CD4-positive, alpha-beta T cell treated with Interleukin-1 beta for 1 hour (primary cell): ENCODE data around the gene FOXL2NB.

Source experiments
- DNase-seq, 2 donors: peaks; one replicate each; pipeline ENCODE4 v3.0.0-alpha.2; 2020 to 2022

FOXL2NB gene

DNA sequence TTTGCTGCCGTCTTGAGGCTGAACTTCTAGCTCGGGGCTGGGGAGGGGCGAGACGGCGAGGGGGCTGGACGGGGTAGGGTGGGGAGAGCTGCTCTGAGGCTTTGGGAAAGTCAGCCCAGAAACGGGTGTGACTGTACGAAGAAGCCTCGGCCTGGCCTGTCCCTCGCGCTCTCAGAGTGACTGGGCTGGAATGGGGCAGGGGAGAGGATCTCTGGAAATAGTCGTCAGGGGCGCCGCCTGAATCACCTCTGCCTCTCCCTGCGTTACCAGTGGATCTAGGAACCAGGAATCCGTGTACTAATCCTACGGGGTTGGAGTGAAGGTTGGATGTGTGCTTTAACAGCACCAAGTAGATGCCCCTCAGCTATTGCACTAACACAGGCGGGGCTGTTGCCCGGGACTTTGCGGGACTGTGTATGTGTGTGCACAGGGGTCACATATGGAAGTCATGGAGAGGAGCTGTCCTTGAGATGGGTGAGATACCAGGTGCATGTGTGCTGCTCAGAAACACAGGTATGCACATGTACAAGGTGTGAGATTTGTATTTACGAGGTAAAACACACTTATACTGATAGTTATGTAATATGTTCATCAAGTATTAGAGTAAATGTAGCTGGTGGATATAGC lies 591 bp downstream of the FOXL2NB start:
- DNase-seq = no peak

DNA sequence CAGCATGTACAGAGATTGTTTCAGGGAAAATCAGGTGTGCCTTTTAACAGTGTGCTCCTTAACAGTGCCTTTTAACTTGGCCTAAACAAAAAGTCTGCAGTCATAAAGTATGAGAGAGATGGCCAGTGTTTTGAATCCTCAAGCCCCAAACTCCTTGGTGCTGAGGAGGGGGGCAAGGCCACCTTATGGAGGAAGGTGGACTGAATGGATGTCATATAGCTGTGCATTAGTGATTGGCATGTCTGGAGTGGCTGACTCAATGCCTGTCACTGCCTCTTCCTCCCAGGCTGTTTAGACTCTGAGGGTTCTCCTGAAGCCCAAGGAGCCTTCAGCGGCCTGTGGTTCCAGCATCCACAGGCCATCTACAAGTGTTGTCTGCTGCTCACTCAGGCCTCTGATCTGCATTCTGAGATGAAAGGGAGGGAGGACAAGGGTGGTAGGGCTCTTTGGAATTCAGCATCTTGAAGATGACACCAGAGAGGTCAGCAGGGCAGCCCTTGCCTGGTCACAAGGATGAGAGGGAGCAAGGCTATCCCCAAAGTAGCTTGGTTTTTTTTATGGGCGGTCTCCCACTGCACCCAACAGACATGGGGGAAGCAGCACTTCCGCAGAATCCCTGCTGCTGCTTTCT lies 1.5 kb downstream of the FOXL2NB start:
- no peak for DNase-seq

DNA sequence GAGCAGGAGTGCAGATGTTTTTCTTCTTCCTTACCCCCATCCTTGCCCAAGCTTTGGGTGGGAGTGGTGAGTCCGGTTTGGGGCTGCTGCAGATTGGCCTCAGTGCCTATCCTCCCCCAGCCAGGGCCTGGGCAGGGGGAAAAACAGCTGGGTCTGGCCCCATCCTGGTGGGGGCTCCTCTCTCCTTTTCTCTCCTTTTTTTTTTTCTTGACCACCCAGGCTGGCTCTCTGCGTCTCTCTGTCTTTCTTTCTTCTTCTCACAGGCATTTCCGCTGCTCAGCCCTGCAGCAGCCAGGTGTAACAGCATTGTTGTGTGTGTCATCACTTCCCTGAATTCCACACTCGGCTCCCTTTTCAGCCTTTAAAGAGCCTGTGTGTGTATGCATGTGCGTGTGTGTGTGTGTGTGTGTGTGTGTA lies 2.0 kb downstream of the FOXL2NB start:
- no peak for DNase-seq

DNA sequence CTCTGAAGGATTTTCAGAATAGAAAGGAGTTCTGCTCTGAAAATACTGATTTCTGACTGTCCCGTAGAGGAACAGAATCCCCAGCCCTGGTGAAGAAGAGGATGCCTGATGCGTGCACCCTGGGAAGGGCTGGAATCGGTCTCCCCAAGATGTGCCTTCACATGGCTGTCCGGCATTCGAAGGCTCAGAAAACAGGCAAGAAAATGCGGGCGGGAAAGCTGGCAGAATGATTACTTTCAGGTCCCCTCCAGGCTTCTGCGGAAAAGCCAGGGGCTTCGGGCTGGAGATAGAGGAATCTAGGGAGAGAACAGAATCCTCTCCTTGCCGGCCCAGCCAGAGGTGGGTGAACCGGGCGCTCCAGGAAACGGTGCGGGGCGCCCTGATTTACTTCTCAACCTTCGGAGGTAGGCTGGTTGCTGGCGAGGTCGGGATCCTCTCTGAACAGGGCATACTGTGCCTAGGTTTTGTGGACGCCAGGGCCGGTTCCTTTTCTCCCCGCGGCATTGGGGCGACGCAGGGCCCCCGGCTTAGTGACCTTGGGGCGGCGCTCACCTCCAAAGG lies 2.5 kb downstream of the FOXL2NB start:
- DNase-seq = no peak

DNA sequence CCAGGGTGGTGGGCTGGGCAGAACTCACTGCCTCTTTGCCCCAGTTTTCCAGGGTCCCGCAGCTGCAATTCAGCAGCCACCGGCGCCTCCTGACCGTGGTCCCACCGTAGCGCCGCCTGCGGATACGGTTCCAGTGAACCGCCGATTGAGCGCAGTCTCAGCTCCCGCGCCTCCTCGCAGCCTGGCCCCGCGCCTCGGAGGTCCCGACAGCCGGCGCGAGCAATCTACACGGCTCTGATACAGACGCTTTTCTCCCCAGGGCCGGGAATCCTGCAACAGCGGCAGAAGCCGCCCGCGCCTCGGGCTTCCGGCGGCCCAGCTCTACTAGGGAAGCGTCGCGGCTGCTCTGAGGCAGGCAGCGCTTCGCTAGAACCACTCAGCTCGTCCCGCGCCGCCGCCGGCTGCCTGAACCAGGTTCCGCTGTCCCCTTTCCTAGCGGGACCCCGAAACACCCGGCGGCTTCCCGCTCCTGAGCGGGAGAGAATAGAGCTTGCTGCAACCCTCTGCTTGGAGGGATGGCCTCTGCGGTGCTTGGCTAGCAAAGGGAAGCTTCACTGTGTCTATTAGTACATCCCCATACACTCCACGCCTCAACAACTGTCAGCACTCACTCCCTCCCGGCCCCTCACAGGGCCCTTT lies 3.1 kb downstream of the FOXL2NB start:
- DNase-seq = no peak

DNA sequence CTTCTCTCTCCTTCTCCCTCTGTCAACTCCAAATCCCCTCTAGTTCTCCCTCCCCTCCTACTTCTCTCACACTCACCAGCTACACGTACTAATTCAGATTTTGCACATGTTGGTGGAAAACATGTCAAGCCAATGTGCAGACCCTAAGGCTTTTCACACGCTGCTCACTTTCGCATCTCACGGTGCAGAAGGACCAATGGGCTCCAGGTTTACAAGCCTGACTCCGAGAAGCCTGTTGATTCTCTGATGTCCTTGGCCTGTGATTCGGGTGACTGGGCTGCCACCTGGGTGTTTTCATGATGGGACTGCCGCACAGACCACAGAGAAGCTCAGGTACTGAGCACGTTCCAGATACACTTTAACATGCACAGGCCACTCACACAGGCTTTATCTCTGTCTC lies 3.7 kb downstream of the FOXL2NB start:
- no peak for DNase-seq

DNA sequence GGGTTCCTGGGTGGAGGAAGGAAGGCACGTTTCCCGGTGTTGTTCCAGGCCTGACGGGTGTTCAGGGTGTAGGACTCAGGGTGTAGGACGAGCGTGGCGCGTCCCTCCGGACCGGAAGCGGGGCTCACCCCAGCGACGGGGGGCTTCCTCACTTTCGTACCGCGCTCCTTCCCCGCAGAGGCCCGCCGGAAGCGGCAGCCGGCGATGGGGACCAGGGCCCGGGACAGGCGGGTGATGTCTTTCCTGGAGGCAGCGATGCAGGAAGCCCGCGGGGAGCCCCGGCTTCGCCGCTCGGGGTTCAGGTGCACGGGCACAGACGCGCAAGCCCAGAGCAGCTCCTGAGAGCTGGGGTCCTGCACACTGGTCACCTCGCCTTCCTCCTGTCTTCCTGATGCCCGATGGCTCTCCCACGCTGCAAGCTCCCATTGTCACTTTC lies 13.4 kb downstream of the FOXL2NB start:
- no peak for DNase-seq

DNA sequence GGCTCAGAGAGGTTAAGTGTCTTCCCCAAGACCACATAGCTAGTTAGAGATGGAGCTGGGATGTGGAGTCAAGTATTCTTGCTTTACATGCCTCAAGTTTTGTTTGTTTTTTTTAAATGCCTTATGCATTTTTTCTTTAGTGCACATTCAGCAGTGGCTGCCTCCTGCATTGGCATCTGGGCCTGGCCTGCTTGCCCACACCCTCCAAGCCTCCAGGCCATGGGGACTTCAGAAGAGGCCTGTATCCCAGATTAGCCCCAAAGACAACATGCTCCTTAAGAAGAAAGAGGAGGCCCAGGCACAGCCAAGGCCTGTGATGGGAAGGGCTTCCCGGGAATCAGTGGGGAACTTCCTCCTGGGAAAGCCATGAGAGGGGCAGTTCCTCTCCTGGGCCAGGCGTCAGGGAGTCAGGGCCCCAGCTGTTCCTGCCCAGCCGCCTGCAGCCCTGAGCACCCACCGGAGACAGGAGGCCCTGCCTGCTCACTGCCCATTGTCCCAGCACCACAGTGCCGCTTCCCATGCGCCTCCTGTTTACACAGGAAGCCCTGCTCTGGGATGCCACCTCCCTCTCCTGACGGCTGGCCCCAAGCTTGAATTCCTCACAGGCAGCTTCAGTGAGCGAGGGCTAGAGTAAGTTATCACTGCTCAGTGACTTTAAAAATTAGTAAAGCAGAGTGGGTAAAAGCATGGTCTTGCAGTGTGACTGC lies 16.0 kb downstream of the FOXL2NB start:
- no peak for DNase-seq

DNA sequence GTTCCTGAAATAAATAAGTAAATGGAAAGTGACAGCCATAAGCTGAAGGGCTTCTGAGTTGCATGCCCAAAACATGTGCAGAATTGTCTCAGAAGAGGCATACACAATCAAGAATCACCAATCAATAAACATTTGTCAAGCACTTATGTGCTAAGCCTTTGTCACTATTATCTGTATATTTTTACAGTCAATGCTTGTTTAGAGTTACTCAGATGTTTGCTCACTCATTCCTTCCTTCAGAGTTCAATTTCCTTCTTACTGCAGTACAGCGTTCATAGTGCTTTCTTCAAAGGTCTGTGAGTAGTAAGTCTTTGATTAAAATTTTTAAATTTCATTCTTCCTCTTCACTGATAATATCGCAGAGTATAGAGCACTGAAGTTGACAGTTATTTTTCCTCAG lies 17.2 kb downstream of the FOXL2NB start:
- DNase-seq = no peak

DNA sequence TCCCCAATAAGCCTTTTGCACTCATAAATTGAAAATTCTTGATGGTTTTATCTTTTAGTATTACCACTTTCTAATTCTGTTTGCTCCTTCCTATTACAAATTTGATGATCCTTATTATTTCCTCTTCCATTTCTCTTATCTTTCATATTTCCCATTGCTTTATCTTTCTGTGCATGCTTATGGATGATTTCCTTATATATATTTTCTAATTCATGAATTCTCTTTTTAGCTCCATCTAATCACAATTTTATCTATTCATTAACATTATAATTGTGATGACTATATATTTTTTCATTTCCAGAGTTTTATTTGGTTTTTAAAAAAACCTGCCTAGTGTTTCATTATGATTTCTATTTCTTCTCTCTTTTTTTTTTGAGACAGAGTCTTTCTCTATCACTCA lies 17.9 kb downstream of the FOXL2NB start:
- no peak for DNase-seq

DNA sequence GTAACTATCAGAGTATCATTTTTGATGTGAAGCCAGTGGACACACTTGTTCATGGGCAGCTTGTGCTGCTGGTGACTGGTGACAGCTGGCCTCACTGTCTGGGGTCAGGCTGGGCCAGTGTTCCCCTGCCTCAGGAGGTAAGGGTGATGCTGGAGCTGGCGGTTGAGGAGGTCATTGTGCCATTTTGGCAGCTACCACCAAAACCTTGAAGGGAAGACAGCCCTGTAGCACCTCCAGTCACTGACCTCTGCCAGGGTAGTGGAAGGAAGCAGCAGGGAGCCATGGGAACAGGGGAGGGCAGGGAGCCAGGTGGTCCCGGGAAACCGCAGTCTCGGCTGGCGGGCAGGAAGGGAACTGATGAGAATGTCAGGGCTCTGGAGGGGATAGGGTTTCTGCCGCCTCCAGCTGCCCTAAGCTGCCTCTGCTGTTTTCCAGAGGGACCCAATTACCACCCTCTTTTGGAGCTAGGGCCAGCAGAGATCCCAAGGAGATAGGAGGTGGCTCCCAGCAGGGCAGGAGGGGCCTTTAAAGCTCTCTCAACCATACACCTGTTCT lies 24.8 kb downstream of the FOXL2NB start:
- no peak for DNase-seq

DNA sequence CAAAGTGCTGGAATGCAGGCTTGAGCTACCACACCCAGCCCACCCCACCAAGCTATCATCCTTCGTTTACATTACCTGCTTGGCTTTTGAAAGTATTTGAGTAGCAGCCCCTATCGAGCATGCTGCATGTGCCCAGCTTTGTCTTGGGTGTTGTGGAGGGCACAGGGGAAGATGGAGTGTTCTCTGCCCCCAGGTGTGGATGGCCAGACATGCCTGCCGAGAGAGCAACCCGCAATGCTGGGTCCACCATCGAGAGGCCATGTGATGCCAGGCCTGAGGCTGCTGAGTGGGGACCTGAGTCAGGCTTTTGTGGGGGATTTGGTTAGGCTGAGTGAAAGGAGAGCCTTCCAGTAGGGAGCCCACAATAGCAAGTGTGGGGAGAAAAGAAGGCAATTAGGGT lies 25.9 kb downstream of the FOXL2NB start:
- no peak for DNase-seq

DNA sequence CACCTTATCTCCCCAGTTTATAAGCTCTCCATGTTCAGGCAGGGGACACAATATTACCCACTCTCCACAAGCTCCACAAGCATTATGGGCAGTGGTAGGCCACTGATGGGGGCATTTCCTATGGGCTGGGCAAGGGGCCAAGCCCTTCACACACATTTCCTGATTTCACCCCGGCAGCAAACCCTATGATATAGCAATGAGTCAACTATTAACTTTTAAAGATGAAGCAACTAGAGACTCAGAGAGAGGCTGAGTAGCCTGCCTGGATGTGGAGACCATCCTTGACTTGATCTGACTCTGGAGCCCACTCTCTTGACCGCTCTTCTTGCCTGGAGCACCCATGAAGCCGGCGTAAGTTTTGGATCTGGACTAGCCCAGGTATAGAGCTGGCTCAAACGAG lies 27.4 kb downstream of the FOXL2NB start:
- no peak for DNase-seq

DNA sequence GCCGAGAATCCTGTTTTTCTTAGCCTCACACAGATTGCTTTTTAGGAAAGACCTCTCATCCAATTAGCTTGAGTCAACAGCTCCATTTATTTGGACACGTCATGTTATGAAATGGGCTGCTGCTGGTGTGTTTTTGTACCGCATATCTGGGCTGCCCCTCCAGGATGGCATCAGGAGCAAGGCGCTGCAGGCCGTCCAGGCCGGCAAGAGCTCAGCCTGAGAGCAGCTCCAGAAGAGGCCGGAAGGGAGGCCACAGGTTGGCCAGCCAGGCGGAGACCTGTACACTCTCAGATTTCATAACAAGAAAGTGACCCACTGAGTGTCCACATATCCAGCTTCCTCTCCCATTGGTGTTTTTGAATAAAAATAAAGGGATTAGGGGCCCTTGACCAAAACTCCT lies 28.3 kb downstream of the FOXL2NB start:
- DNase-seq = no peak

DNA sequence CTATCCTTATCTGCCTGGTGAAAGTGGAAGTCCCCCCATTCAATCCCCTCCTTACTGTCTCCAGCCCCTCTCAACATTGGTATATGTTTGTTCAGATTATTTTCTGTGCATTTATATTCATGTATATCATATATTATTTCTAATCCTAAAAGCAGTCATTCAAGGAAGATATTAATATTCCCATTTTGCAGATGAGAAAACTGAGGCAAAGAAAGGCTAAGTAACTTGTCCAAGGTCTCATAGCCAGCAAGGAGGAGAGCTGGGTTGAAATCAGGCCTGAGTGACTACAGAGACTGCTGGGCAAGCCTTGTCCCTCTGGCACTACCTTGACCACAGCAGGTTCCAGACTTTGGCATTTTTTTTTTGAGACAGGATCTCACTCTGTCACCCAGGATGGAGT lies 29.0 kb downstream of the FOXL2NB start:
- DNase-seq = no peak

DNA sequence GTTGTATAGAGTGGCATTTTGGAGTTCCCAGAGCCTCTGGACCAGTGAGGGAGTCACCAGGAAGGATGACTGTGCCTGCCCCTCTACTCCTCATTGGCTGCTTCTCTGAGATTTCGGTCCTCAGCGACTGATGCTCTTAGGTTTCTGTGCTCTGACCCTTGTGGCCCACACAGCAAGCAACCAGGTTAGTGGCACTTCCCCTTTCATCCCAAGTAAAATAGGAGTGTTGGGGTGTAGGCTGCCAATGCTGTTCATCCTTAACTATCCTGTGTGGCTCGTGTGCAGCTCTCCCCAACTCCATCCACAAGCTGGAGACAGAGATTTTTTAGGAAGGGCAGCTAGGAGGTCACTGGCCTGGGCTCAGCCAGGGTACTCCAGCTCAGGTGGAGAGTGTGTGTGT lies 37.8 kb downstream of the FOXL2NB start:
- no peak for DNase-seq

DNA sequence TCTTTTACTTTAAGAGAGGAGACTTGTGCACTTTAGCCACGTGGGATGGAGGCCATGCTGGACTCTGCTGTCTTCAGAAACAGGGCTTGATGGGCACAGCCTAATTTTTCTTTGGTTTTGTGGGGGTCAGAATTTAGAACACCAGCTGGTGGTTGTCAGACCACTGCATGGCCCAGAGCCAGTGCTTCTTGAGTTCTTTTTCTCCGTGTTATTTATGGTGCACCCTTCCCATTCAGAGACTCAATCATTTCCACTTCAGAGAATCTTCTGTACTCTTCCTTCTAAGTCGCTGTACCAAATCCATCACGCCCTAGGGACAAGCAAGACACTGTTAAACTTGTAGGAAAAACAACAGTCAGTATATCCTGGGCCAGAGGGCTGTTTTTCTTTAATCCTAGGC lies 38.9 kb downstream of the FOXL2NB start:
- no peak for DNase-seq

DNA sequence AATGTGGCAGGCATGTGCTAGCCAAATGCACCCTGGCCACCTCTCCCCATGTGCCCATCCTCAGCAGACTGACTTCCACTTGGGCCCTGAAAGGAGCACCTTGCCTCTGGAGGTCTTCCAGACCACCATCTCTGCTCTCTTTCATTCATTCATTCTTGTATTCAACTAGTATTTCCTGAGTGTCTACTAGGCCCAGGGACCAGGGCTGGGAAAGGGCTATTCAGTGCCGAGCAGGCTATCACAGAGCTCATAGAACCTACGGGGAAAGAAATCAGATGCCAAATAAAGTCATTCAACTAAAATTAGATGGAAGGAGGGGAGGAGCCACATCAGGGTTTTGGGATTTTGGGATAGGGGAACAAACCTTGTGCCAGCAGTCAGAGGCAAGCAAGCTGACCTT lies 40.2 kb downstream of the FOXL2NB start:
- DNase-seq = no peak

DNA sequence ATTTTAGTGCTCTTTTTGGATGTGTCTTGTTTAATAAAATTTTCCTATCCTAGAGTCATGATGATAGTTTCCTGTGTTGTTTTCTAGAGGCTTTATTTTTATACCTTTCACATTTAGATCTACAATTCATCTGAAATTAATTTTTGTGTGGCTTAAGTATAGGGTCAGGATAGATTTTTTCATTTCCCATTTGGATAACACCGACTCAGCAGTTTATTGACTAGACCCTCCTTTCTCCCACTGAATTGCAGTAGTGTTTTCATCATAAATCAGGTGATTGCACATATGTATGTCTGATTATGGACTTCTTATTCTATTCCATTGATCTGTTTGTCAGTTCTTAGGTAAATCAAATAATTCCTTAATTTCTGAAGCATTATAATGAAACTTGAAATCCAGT lies 48.7 kb downstream of the FOXL2NB start:
- DNase-seq = no peak
